ENCODE results near the gene VPS8.

The VPS8 gene

DNA sequence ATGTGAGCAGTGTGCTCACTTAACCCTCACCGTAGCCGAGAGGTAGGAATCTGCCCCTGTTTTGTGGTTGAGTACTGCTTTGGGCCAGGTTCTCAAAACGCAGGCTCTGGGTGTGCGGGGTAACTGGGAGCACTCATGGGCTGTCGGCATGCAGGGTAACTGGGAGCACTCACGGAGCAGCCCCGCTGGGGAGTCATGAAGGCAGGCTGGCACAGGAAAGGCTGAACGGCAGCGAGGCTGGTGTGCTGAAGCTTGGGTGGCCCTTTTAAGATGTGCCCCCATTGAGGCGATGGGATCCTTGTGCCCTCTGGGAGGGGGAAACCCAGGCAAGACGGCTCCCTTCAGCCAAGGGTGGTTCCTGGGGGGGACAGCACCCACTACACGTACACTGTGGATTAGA, 44.6 kb upstream of the VPS8 start:
- no peaks in the 10 kb centered on the region for H3K36me3 ChIP-seq (replicated peaks)
- no peak overlapping the region for H3K27ac ChIP-seq
- H3K4me3 ChIP-seq (ENCODE audit: low read depth, low read length) = no peak overlapping the region
- in situ Hi-C loops (cut with HindIII; ENCODE audit: low pct_ligation_motif_present, low sequenced_read_pairs) = no loop called here
- TF ChIP-seq, protein P1, sequence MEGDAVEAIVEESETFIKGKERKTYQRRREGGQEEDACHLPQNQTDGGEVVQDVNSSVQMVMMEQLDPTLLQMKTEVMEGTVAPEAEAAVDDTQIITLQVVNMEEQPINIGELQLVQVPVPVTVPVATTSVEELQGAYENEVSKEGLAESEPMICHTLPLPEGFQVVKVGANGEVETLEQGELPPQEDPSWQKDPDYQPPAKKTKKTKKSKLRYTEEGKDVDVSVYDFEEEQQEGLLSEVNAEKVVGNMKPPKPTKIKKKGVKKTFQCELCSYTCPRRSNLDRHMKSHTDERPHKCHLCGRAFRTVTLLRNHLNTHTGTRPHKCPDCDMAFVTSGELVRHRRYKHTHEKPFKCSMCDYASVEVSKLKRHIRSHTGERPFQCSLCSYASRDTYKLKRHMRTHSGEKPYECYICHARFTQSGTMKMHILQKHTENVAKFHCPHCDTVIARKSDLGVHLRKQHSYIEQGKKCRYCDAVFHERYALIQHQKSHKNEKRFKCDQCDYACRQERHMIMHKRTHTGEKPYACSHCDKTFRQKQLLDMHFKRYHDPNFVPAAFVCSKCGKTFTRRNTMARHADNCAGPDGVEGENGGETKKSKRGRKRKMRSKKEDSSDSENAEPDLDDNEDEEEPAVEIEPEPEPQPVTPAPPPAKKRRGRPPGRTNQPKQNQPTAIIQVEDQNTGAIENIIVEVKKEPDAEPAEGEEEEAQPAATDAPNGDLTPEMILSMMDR (IDR thresholded peaks at IDR 0.05; ENCODE audit: low read depth, low read length, missing control alignments) = no peak
- DNase-seq = no peak
- H3K27me3 ChIP-seq (replicated peaks) = peaks cover 40% of the 10 kb centered on the region

GRCh38 chr3:184769382-184770170, 42.4 kb upstream of the VPS8 start:
- TF ChIP-seq, protein P1 (IDR thresholded peaks at IDR 0.05; ENCODE audit: low read depth, low read length, missing control alignments) = no peak
- no peak for DNase-seq
- no peak overlapping the region for H3K27ac ChIP-seq
- H3K36me3 ChIP-seq (replicated peaks) = no peaks in the 10 kb centered on the region
- H3K27me3 ChIP-seq (replicated peaks) = peaks cover 42% of the 10 kb centered on the region
- H3K4me3 ChIP-seq (ENCODE audit: low read depth, low read length) = no peak overlapping the region
- in situ Hi-C loops (cut with HindIII; ENCODE audit: low pct_ligation_motif_present, low sequenced_read_pairs) = no loop called here

GRCh38 chr3:184770541-184770940, 41.4 kb upstream of the VPS8 start:
- TF ChIP-seq, protein P1 (IDR thresholded peaks at IDR 0.05; ENCODE audit: low read depth, low read length, missing control alignments) = no peak
- H3K27ac ChIP-seq = no peak overlapping the region
- in situ Hi-C loops (cut with HindIII; ENCODE audit: low pct_ligation_motif_present, low sequenced_read_pairs) = no loop called here
- DNase-seq = no peak
- H3K36me3 ChIP-seq (replicated peaks) = no peaks in the 10 kb centered on the region
- H3K4me3 ChIP-seq (ENCODE audit: low read depth, low read length) = no peak overlapping the region
- H3K27me3 ChIP-seq (replicated peaks) = peaks cover 42% of the 10 kb centered on the region

- Histone ChIP-seq H3K4me3 (ENCODE audit: low read depth, low read length) (no peak overlapping the region), H3K27ac (no peak overlapping the region), H3K27me3 (replicated peaks) (peaks cover 42% of the 10 kb centered on the region), H3K36me3 (replicated peaks) (no peaks in the 10 kb centered on the region)
- in situ Hi-C loops (cut with HindIII; ENCODE audit: low pct_ligation_motif_present, low sequenced_read_pairs) = no loop called here
- DNase-seq = no peak
- TF ChIP-seq, protein P1 (IDR thresholded peaks at IDR 0.05; ENCODE audit: low read depth, low read length, missing control alignments) = no peak
These were observed 40.5 kb upstream of the VPS8 start for GRCh38 chr3:184771301-184772127.

DNA sequence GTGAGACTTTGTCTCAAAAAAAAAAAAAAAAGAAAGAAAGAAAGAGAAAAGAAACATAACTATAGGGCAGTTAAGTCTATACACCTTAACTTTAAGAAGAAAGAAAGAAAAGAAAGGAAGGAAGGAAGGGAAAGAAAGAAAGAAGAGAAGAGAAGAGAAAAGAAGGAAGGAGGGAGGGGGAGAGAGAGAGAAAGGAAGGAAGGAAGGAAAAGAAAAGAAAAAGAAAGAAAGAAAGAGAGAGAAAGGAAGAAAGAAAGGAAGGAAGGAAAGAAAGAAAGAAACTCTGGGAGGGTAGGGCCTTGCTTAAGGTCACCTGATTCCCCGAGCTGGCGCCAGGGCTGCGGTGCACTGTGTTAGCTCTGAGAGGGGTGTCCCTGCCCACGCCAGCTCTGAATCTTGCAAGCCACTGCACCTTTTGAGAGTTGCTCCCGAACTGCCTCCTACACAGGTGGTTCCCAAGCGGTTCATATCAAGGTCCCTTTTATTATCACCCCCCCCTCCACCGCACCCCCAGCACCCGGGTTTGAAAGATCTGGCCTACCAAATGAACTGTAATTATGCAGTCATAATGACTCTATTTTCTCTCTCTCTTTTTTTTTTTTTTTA, 39.2 kb upstream of the VPS8 start:
- in situ Hi-C loops (cut with HindIII; ENCODE audit: low pct_ligation_motif_present, low sequenced_read_pairs) = no loop called here
- H3K4me3 ChIP-seq (ENCODE audit: low read depth, low read length) = no peak overlapping the region
- DNase-seq = no peak
- H3K27me3 ChIP-seq (replicated peaks) = peaks cover 33% of the 10 kb centered on the region
- H3K27ac ChIP-seq = no peak overlapping the region
- H3K36me3 ChIP-seq (replicated peaks) = no peaks in the 10 kb centered on the region
- TF ChIP-seq, protein P1 (IDR thresholded peaks at IDR 0.05; ENCODE audit: low read depth, low read length, missing control alignments) = no peak
